ENCODE data around the gene CCNF. TPM values are rescaled to one million over a fixed set of nuclear protein-coding genes. Genes with fewer than 3 reads are reported as not detected.

The CCNF gene
- total and polyA plus RNA-seq, 11 donors, result 0.38 to 6.0 (median 1.6) TPM

DNA sequence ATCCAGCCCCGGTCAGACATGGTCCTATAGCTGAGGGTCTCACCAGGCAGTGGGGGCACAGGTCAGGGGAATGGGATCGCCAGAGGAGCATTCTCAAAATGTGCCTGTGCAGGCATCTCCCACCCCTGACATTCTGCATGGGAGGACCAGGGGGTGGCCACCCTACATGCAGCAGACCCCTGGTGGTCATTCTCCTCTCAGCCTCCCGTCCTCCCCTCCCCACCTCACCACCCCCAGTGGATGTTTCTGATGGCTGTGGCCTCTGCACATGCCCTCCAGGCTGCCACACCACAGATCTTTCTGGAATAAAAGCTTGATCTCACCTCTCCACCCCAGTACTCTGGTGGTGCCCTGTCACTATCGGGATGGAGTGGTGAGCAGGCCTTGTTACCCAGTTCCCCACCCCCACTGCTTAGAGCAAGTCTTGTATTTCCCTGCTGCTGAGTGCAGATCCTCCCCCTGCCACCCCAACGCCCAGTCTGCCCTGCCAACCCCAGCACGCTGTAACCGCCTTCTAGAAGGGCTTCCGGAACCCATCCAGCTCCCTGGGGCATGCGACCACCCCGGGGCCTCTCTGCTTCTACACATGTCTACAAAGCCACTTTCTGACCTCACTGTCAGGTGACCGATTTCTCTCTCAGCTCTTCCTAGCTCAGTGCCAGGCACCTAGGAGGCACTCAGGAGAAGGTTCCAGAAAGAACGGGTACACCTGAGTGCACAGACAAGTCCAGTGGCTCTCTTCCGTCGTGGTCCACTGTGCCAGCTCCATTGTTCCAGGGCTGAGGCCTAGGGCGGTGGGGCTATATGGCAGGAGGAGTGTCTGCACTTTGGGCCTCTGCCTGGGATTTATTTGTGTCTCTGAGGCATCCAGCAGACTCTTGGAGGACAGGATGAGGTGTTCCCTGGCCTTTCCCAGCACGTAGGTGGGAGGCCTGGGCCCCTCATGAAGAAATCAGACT lies 55.0 kb downstream of the CCNF start:
- H3K9me3 ChIP-seq, result no peaks in the 10 kb centered on the region
- H3K36me3 ChIP-seq, result no peaks in the 10 kb centered on the region
- H3K27ac ChIP-seq, result peak overlapping the region in 1 of 12 donors; percentile 82
- H3K4me1 ChIP-seq, result peaks cover 0 to 41% (median 23%) of the 10 kb centered on the region in 12 donors
- no peak overlapping the region for H3K4me3 ChIP-seq
- TF ChIP-seq, protein P1, sequence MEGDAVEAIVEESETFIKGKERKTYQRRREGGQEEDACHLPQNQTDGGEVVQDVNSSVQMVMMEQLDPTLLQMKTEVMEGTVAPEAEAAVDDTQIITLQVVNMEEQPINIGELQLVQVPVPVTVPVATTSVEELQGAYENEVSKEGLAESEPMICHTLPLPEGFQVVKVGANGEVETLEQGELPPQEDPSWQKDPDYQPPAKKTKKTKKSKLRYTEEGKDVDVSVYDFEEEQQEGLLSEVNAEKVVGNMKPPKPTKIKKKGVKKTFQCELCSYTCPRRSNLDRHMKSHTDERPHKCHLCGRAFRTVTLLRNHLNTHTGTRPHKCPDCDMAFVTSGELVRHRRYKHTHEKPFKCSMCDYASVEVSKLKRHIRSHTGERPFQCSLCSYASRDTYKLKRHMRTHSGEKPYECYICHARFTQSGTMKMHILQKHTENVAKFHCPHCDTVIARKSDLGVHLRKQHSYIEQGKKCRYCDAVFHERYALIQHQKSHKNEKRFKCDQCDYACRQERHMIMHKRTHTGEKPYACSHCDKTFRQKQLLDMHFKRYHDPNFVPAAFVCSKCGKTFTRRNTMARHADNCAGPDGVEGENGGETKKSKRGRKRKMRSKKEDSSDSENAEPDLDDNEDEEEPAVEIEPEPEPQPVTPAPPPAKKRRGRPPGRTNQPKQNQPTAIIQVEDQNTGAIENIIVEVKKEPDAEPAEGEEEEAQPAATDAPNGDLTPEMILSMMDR (IDR thresholded peaks at IDR 0.05), result no peak
- no peak for TF ChIP-seq POLR2A (IDR thresholded peaks at IDR 0.05)
- DNase-seq (no peak), ATAC-seq (no peak)
- H3K27me3 ChIP-seq, result no peaks in the 10 kb centered on the region
- intact Hi-C loops (cut with DNase I), result loop anchor here in 1 of 10 donors (5.0 kb wide), 1 partner anchor 52 kb away; no protein-coding TSS in a partner anchor
- WGBS, 4 donors, result 88 to 93% (median 92%) methylated on average over 16 of the region's 16 CpGs

DNA sequence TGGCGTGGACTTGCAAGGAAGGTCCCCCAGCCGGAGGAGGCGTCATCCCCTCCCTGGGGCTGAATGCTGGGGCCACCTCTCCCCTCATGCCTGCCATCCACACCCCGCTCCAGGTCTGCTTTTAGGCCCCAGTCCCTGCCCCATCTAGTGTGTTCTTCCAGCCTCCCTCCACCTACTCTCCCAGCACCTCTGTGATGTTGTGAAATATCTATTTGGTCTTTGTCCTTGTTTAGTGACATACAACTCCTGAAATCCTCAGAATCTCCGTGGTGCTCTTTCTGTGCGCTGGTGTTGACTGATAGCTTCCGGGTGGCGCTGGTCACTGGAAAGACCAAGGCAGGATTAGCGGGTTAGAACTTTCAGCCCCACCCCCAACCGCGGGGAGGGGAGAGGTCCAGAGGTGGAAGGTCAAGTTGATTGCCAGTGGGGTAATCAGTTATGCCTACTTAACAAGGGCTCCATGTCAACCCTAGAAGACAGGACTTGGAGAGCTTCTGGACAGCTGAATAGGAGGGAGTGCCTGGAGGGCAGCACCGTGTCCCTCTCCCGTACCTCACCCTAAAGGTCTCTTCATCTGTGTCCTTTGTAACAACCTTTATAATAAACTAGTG lies 55.8 kb downstream of the CCNF start:
- TF ChIP-seq, protein P1 (IDR thresholded peaks at IDR 0.05), result no peak
- no peak for TF ChIP-seq POLR2A (IDR thresholded peaks at IDR 0.05)
- intact Hi-C loops (cut with DNase I), result loop anchor here in 1 of 10 donors (5.0 kb wide), 1 partner anchor 53 kb away; no protein-coding TSS in a partner anchor
- H3K4me3 ChIP-seq, result no peak overlapping the region
- H3K27me3 ChIP-seq, result no peaks in the 10 kb centered on the region
- DNase-seq, result no peak
- H3K36me3 ChIP-seq, result no peaks in the 10 kb centered on the region
- H3K4me1 ChIP-seq, result peaks cover 0 to 41% (median 23%) of the 10 kb centered on the region in 12 donors
- H3K9me3 ChIP-seq, result no peaks in the 10 kb centered on the region
- H3K27ac ChIP-seq, result peak overlapping the region in 1 of 12 donors; percentile 60
- ATAC-seq, result no peak
- WGBS, 4 donors, result 83 to 87% (median 85%) methylated on average over 9 to 13 of the region's 13 CpGs

DNA sequence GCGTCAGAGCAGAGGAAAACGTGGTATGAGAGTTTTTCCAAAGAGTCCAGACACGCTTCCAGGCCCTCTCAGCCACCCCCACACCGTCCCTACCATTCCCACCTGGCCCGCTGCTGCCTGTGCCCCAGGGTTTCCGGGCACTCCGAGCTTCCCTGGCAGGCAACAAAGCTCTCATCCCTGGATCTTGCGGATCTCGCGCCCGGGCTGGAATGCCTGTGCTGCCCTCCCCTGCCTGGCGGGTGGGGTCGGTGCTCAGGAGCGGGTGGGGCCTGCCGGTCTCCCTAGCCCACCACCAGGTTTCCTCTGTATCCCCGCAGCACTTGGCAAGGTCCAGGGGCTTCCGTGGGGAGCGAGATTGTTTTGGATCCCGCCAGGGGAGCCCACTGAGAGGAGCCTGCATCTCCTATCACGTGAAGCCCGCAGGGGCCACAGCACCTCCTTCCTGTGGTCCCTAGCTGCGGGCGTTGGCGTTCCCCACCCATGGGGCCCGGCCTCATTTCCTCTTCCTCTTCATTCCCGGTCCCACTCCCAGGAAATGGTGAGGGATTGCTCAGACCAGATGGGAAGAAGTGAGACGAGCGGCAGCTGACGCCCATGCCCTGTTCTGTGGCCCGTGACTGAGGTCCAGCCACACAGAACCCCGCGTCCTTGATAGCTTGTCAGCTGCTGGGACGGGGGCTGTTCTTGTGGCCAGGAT lies 56.7 kb downstream of the CCNF start:
- TF ChIP-seq, protein P1 (IDR thresholded peaks at IDR 0.05), result no peak
- no peak for TF ChIP-seq POLR2A (IDR thresholded peaks at IDR 0.05)
- Histone ChIP-seq H3K4me1 (peaks cover 0 to 41% (median 23%) of the 10 kb centered on the region in 12 donors), H3K36me3 (no peaks in the 10 kb centered on the region), H3K4me3 (peak overlapping the region in 7 of 12 donors; percentile 1 to 29 (median 15)), H3K27ac (peak overlapping the region in 9 of 12 donors; percentile 29 to 62 (median 56)), H3K27me3 (no peaks in the 10 kb centered on the region), H3K9me3 (no peaks in the 10 kb centered on the region)
- DNase-seq, result peak in 3 of 5 donors; percentile 36 to 65 (median 52)
- 60 to 71% (median 64%) methylated on average over 31 to 33 of the region's 33 CpGs for WGBS, 4 donors
- ATAC-seq, result peak; percentile 23 to 78 (median 30)
- intact Hi-C loops (cut with DNase I), result no loop called here

Measured in heart left ventricle (tissue), 16 donors.